Sigmoid colon (tissue), 4 donors: ENCODE results near the gene SCYGR4.

Experiments used
- EP300 ChIP-seq, 4 donors: sonication (generic); formaldehyde crosslinking; IDR thresholded peaks; one replicate each; pipeline ENCODE4 v1.6.1; 2017; ENCODE audit warnings: antibody characterized with exemption in 4 of 4
- POLR2A ChIP-seq, 2 donors: fragments of 450-650 bp; IDR thresholded peaks; one replicate each; pipeline ENCODE4 v1.6.1; 2016; ENCODE audit warnings: antibody characterized with exemption in 2 of 2, mild to moderate bottlenecking in 2 of 2, moderate library complexity in 2 of 2
- POLR2AphosphoS5 ChIP-seq, 4 donors: sonication (generic); formaldehyde crosslinking; IDR thresholded peaks; one replicate each; pipeline ENCODE4 v1.6.1; 2017; ENCODE audit warnings: antibody characterized with exemption in 4 of 4
- TF ChIP-seq, protein P1 (sequence below), 4 experiments: fragments of 450-650 bp in 3 of 4; fragments of 200-600 bp in 1 of 4; IDR thresholded peaks; one replicate each; pipeline ENCODE4 v1.5.1; 2016 to 2019; ENCODE audit warnings: antibody characterized with exemption in 4 of 4, mild to moderate bottlenecking in 3 of 4, moderate library complexity in 2 of 4

DNA sequence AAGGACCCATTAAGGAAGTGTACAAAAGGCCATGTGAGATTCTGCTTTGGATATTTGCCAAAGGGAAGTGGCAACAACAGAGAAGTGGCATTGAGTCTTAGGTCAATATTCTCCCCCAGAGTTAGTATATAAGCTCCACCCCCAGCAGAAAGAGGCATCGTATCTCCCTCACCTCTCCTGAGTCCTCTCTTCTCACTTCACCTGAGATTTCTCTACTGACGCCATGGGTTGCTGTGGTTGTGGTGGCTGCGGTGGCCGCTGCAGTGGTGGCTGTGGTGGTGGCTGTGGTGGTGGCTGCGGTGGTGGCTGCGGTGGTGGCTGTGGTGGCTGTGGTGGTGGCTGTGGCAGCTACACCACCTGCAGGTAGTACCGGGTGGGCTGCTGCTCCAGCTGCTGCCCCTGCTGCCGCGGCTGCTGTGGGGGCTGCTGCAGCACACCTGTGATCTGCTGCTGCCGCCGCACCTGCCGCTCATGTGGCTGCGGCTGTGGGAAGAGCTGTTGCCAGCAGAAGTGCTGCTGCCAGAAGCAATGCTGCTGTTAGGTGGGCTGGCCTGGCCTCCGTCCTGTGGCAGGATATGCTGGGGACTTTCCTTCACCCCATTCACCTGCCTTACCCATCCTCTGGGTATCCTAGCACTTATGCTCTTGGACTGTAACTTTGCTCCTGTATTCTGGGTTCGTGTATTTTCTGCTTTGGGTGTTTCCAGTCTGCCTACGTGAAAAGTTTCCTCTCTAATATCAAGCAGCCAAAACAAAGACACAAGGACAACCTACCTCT lies 8.5 kb upstream of the SCYGR4 start:
- TF ChIP-seq EP300 (IDR thresholded peaks at IDR 0.05) = no peak
- TF ChIP-seq POLR2AphosphoS5 (IDR thresholded peaks at IDR 0.05) = no peak
- TF ChIP-seq, protein P1, sequence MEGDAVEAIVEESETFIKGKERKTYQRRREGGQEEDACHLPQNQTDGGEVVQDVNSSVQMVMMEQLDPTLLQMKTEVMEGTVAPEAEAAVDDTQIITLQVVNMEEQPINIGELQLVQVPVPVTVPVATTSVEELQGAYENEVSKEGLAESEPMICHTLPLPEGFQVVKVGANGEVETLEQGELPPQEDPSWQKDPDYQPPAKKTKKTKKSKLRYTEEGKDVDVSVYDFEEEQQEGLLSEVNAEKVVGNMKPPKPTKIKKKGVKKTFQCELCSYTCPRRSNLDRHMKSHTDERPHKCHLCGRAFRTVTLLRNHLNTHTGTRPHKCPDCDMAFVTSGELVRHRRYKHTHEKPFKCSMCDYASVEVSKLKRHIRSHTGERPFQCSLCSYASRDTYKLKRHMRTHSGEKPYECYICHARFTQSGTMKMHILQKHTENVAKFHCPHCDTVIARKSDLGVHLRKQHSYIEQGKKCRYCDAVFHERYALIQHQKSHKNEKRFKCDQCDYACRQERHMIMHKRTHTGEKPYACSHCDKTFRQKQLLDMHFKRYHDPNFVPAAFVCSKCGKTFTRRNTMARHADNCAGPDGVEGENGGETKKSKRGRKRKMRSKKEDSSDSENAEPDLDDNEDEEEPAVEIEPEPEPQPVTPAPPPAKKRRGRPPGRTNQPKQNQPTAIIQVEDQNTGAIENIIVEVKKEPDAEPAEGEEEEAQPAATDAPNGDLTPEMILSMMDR (IDR thresholded peaks at IDR 0.05) = no peak
- TF ChIP-seq POLR2A (IDR thresholded peaks at IDR 0.05) = no peak
